GM21528 (cell line): ENCODE data around the gene CCDC17.

Experiments
- ATAC-seq: cut with Tn5 transposase; IDR thresholded peaks from one replicate; pipeline ENCODE4 v1.9.1; 2021; ENCODE audit warnings: mild to moderate bottlenecking, moderate library complexity; ENCODE audit not compliant: unreplicated experiment, low FRiP score

Gene CCDC17

GRCh38 chr1:45584351-45585109, 39.3 kb downstream of the CCDC17 start:
- ATAC-seq, result peak; percentile 49

GRCh38 chr1:45583666-45584350, 40.0 kb downstream of the CCDC17 start, which contains the start of gene NASP:
NASP (plus strand) TSS chr1:45584041; CDS start chr1:45584147, 106 bp downstream.
- peak; percentile 62 for ATAC-seq

GRCh38 chr1:45583264-45583665, 40.6 kb downstream of the CCDC17 start:
- ATAC-seq, result peak; percentile 60

GRCh38 chr1:45574105-45574626, 49.7 kb downstream of the CCDC17 start:
- ATAC-seq, result no peak

GRCh38 chr1:45573231-45573804, 50.5 kb downstream of the CCDC17 start:
- ATAC-seq, result no peak

GRCh38 chr1:45570631-45571030, 53.2 kb downstream of the CCDC17 start:
- ATAC-seq, result no peak
